Effector memory CD4-positive, alpha-beta T cell (primary cell): Measurements from ENCODE around the gene SSU72.

Source experiments
- DNase-seq, 3 donors: peaks; one replicate each; pipeline ENCODE4 v3.0.0-alpha.2; 2020
- H3K27ac ChIP-seq: 2 replicates; pipeline ENCODE4 v1.7.0; 2013; ENCODE audit warnings: mild to moderate bottlenecking, low read length, moderate library complexity; ENCODE audit not compliant: insufficient read depth, poor library complexity, severe bottlenecking
- H3K27me3 ChIP-seq: replicated peaks from 2 replicates; pipeline ENCODE4 v1.7.0; 2013; ENCODE audit warnings: mild to moderate bottlenecking, low read length; ENCODE audit not compliant: insufficient read depth, control insufficient read depth, poor library complexity, severe bottlenecking
- H3K36me3 ChIP-seq: 2 replicates; pipeline ENCODE4 v1.7.0; 2013; ENCODE audit warnings: mild to moderate bottlenecking, low read length, moderate library complexity; ENCODE audit not compliant: control insufficient read depth, insufficient read depth
- H3K4me1 ChIP-seq: 2 replicates; pipeline ENCODE4 v1.7.0; 2013; ENCODE audit warnings: low read length, mild to moderate bottlenecking; ENCODE audit not compliant: control insufficient read depth, insufficient read depth, poor library complexity, severe bottlenecking
- H3K4me3 ChIP-seq: 2 replicates; pipeline ENCODE4 v1.7.0; 2013; ENCODE audit warnings: low read length, low read depth, mild to moderate bottlenecking; ENCODE audit not compliant: insufficient read depth, poor library complexity, severe bottlenecking
- H3K9me3 ChIP-seq: 2 replicates; pipeline ENCODE4 v1.7.0; 2013; ENCODE audit warnings: mild to moderate bottlenecking, low read length, moderate library complexity; ENCODE audit not compliant: control insufficient read depth

SSU72 gene

DNA sequence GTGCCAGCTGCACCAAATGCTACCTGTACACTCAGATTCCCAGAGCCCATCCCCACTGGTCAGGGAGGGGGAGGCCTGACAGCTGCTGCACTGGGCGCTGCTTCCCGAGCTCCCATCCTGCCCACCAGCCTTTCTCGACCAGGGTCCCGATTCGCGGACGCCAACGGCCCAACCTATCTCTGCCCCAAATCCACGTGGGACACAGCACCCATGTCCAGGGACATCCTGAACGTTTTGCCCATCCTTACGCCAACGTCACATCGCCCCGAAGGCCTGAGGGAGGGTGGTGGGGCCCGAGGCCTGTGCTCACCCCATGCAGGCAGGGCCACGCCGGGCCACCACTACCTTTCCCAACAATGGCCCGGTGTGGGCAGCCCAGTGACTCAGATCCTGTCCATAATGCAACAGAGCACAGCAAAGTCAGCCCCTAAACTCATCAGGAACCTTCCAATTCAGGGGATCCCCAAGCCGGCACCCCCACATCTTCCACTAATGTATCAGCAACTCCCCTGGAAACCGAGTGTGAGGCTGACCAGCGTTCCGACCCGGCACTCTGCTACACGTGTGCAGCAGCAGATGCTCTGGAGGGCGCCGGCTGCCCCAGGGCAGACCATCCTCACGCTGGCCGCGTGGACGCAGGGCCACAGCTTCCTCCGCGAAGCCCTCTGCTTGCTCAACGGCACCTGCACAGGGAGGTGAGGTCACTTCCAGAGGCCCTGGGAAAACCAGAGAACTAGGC lies 23.0 kb downstream of the SSU72 start:
- no peak overlapping the region for H3K27ac ChIP-seq
- H3K4me1 ChIP-seq = no peaks in the 10 kb centered on the region
- no peaks in the 10 kb centered on the region for H3K36me3 ChIP-seq
- no peak for DNase-seq
- no peaks in the 10 kb centered on the region for H3K27me3 ChIP-seq
- no peaks in the 10 kb centered on the region for H3K9me3 ChIP-seq
- H3K4me3 ChIP-seq = no peak overlapping the region

DNA sequence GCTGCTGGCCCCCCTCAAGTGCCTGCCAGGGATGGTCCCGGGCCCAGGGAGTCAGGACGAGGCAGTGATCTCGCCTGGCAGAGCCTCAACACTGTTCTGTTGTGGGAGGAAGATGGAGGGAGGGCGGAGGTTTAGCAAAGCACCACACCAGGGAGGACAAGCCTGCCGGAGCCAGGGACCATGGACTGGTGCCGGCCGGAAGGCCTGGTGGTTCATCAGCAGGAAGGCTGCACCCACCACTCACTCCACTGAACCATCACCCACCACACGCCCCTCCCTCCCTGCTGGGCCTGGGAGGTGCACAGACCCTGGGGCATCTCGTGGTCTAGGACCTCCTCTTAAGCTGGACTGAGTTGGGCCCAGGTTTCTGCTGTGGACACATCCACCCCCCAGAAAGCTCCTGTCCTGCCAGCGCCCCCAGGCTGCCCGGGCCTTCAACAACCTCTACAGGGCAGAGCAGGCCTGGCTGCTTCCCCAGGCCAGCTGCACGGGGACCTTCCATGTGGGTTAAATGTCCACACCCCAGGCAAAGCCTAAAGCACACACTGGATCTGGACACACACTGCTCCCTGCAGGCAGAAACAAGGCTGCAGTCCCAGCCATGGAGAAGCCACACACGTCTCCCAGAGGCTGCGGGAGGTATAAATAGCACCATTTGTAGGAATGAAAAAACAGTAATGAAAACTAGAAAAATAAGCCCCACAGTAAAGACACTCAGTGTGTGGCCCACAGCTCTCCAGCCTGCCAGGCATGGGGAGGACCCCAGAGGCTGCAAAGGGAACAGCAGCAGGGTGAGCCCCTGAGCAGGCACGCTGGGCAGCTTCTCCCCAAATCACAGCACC lies 23.9 kb downstream of the SSU72 start:
- Histone ChIP-seq H3K27me3 (no peaks in the 10 kb centered on the region), H3K36me3 (no peaks in the 10 kb centered on the region), H3K9me3 (no peaks in the 10 kb centered on the region), H3K4me1 (no peaks in the 10 kb centered on the region), H3K4me3 (no peak overlapping the region), H3K27ac (no peak overlapping the region)
- DNase-seq = no peak

DNA sequence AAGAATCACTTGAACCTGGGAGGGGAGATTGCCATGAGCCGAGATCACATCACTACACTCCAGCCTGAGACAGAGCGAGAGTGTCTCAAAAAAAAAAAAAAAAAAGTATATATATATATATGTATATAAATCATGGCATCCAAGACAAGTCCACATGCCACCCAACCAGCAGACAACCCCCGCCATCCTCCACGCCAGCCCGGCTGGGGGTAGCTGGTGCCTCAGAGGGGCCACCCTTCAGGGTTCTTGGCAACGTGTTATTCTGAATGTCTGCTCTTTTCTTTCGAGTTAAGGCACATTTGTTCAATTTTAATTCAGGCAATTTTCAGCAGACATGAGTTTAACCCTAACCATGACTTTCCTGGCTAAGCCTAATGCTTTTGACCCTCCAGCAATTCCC lies 24.6 kb downstream of the SSU72 start:
- Histone ChIP-seq H3K27ac (no peak overlapping the region), H3K4me3 (no peak overlapping the region), H3K4me1 (no peaks in the 10 kb centered on the region), H3K27me3 (no peaks in the 10 kb centered on the region), H3K9me3 (no peaks in the 10 kb centered on the region), H3K36me3 (no peaks in the 10 kb centered on the region)
- DNase-seq = no peak

DNA sequence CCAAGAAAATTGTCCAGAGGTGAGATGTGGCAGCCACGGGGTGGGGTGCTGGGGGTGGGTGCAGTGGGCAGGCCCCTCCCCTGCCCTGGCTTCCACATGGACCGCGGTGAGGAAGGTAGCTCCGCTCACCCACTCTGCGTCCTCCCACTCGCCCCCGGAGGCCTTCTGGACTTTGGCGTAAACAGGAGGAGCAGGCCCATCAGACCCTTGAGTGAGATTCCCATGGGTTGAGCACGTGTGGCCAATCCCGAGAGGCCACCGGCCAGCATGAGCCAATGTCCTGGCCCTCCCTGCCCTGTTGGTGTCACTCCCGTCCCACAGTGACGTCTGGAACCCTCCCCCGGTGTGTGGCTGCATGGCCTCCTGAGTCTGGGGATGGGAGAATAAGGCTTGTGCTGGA lies 26.1 kb downstream of the SSU72 start:
- Histone ChIP-seq H3K36me3 (no peaks in the 10 kb centered on the region), H3K4me3 (no peak overlapping the region), H3K27ac (no peak overlapping the region), H3K27me3 (no peaks in the 10 kb centered on the region), H3K4me1 (no peaks in the 10 kb centered on the region), H3K9me3 (no peaks in the 10 kb centered on the region)
- no peak for DNase-seq

DNA sequence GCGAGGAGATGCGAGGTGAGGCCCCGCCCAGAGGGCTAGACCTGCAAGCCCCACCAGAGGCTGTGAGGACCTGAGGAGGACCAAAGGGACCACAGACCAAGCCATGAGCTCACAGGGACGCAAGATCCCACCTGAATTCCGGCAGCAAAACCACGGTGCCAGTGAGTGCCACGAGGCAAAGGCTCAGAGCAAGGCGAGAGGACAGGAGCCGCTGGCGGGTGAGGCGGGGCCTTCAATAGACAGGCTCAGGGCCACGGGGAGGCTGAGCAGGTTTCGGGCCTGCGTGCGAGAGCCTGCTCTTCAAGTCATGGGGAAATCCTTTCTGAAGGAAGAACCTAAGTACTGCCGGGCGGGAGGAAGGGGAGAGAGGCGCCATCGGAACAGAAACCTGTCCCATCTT lies 27.2 kb downstream of the SSU72 start:
- Histone ChIP-seq H3K27ac (no peak overlapping the region), H3K27me3 (no peaks in the 10 kb centered on the region), H3K36me3 (peaks cover 6% of the 10 kb centered on the region), H3K4me3 (no peak overlapping the region), H3K4me1 (no peaks in the 10 kb centered on the region), H3K9me3 (no peaks in the 10 kb centered on the region)
- DNase-seq = no peak

DNA sequence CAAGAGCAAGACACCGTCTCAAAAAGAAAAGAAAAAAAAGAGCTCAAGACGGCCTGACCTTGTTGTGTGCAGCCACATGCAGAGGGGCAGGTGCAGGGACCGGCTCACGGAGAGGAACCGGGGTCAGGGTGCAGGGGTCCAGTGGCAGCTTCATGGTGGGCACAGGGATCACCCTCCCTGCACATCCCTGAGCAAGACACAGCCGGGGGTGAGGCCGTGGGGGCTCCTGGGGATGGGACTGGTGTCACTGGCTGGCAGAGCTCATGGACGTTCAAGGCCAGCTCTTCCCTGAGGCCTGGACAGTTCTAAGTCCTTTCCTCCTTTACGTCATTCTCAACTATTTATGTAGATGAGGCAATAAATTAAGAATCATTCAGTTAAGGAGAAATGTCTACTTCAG lies 27.7 kb downstream of the SSU72 start:
- Histone ChIP-seq H3K4me3 (no peak overlapping the region), H3K27me3 (no peaks in the 10 kb centered on the region), H3K4me1 (no peaks in the 10 kb centered on the region), H3K27ac (no peak overlapping the region), H3K9me3 (no peaks in the 10 kb centered on the region), H3K36me3 (peaks cover 6% of the 10 kb centered on the region)
- no peak for DNase-seq

DNA sequence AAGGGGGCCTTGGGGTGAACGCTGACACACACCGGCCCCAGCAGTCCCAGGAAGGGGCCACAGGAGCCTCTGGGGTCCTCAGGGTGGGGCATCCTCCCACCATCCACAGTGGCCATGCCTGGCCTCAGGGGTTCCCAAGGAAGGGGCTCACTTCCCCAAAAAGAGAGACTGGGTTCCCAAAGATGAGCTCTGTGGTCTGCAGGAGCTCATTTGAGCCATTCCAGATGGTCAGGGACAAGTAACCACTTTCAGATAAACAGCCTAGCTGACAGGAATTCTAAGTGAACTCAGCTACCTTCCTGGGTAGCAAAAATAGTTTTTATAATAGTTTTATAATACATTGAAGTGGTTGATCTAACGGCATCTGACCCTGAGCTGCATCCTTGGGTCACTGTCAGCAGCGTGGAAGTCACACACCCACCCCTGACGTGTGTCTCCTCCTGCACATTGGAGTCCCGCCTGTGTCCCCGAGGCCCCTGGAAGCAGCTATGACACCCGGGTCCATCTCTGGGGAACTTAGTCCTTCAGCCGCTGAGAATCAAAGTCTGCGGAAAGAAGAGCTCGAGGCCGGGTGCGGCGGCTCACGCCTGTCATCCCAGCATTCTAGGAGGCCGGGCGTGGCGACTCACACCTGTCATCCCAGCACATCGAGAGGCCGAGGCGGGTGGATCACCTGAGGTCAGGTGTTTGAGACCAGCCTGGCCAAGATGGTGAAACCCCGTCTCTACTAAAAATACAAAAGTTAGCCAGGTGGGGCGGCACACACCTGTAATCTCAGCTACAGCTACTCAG lies 28.5 kb downstream of the SSU72 start:
- H3K27me3 ChIP-seq = no peaks in the 10 kb centered on the region
- no peak overlapping the region for H3K27ac ChIP-seq
- no peak for DNase-seq
- H3K4me3 ChIP-seq = no peak overlapping the region
- H3K9me3 ChIP-seq = no peaks in the 10 kb centered on the region
- no peaks in the 10 kb centered on the region for H3K4me1 ChIP-seq
- peaks cover 13% of the 10 kb centered on the region for H3K36me3 ChIP-seq

DNA sequence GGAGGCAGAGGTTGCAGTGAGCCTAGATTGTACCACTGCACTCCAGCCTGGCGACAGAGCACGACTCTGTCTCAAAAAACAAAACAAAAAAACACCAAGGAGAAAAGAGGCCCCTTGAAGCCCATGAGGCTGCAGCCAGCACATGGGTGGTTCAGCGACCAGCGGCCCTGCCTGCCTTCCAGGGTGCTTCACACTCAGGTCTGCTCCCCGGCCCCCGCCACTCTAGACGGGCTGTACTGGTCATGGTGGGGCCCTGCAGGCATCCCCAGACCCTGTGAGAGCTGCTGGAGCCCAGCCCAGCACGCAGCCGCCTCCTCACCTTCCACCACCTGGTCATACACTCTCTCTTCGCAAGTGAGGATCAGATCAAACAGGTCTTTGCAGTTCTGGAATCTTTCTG lies 30.1 kb downstream of the SSU72 start:
- no peak for DNase-seq
- Histone ChIP-seq H3K27ac (no peak overlapping the region), H3K9me3 (no peaks in the 10 kb centered on the region), H3K4me3 (no peak overlapping the region), H3K4me1 (peaks cover 6% of the 10 kb centered on the region), H3K27me3 (no peaks in the 10 kb centered on the region), H3K36me3 (peaks cover 16% of the 10 kb centered on the region)

DNA sequence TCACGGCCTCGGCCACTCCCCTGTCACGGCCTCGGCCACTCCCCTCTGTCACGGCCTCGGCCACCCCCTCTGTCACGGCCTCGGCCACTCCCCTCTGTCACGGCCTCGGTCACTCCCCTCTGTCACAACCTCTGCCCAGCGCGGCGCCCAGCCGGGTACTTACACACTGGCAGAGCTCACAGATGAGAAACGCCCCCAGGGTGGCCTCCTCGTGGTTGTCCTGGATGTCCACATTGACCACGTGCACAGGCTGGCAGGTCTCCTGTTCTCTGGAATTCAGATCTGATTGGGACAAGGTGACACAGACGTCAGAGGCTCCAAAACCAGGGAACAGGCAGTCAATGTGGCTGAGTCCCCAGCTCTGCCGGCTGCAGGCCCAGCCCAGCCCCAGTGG lies 31.0 kb downstream of the SSU72 start:
- no peak for DNase-seq

More for the DNA sequence above, 31.0 kb downstream of the SSU72 start:
- Histone ChIP-seq H3K36me3 (peaks cover 16% of the 10 kb centered on the region), H3K9me3 (no peaks in the 10 kb centered on the region), H3K27ac (no peak overlapping the region), H3K4me1 (peaks cover 10% of the 10 kb centered on the region), H3K27me3 (no peaks in the 10 kb centered on the region), H3K4me3 (no peak overlapping the region)
